Upper lobe of left lung (tissue), 6 donors: ENCODE results near the gene JARID2. TPM values are rescaled to one million over a fixed set of nuclear protein-coding genes. Genes with fewer than 3 reads are reported as not detected.

Experiments
- ATAC-seq, 2 donors: fragments of 200-7000 bp; cut with Tn5 transposase; one replicate each; pipeline ENCODE4 v1.9.1; 2022; ENCODE audit warnings: mild to moderate bottlenecking in 2 of 2, moderate library complexity in 2 of 2; ENCODE audit not compliant: low FRiP score in 2 of 2
- DNase-seq, 2 donors: peaks; one replicate each; pipeline ENCODE4 v3.0.0-alpha.2; 2019 to 2020
- H3K27ac ChIP-seq, 4 donors: fragments of 200-600 bp; sonication (generic); one replicate each; pipeline ENCODE4 v1.5.1; 2016 to 2019
- H3K27me3 ChIP-seq, 4 donors: fragments of 200-600 bp; sonication (generic); one replicate each; pipeline ENCODE4 v1.5.1; 2017 to 2019
- H3K36me3 ChIP-seq, 4 donors: fragments of 200-600 bp; sonication (generic); one replicate each; pipeline ENCODE4 v1.5.1; 2016 to 2019
- H3K4me1 ChIP-seq, 4 donors: fragments of 200-600 bp; sonication (generic); one replicate each; pipeline ENCODE4 v1.5.1; 2018 to 2019
- H3K4me3 ChIP-seq, 4 donors: fragments of 200-600 bp; sonication (generic); one replicate each; pipeline ENCODE4 v1.5.1; 2017 to 2019; ENCODE audit warnings: mild to moderate bottlenecking in 2 of 4, moderate library complexity in 1 of 4
- H3K9me3 ChIP-seq, 4 donors: fragments of 200-600 bp; sonication (generic); one replicate each; pipeline ENCODE4 v1.5.1; 2018 to 2019
- CTCF ChIP-seq, 6 experiments: fragments of 450-650 bp in 4 of 6; fragments of 200-600 bp in 2 of 6; sonication (generic) in 2 of 6; IDR thresholded peaks; one replicate each; pipeline ENCODE4 v1.5.1; 2016 to 2019; ENCODE audit warnings: antibody characterized with exemption in 6 of 6
- EP300 ChIP-seq, 4 donors: sonication (generic); formaldehyde crosslinking; IDR thresholded peaks; one replicate each; pipeline ENCODE4 v1.5.1; 2017; ENCODE audit warnings: antibody characterized with exemption in 4 of 4, control low read depth in 2 of 4
- POLR2A ChIP-seq, 4 donors: fragments of 450-650 bp; IDR thresholded peaks; one replicate each; pipeline ENCODE4 v1.5.1; 2016 to 2017; ENCODE audit warnings: antibody characterized with exemption in 4 of 4, mild to moderate bottlenecking in 2 of 4
- POLR2AphosphoS5 ChIP-seq, 2 donors: sonication (generic); formaldehyde crosslinking; IDR thresholded peaks; one replicate each; pipeline ENCODE4 v1.5.1; 2017; ENCODE audit warnings: antibody characterized with exemption in 2 of 2
- WGBS, 2 donors: methylation state at CpG; one replicate each; pipeline ENCODE4 v1.1.5; 2017 to 2018; 5-methylcytosine and 5-hydroxymethylcytosine counted together
- total RNA-seq, 6 donors: library from RNA; depleted of rRNA in 4 of 6; stranded (reverse); fragments of >200 nt in 4 of 6; gene quantifications; one replicate each; pipeline versions ENCODE4 v1.1.0 to v1.2.1, GENCODE V29; 2016 to 2021
- donor health status: DM: no; HTN: no; CAD: no; lungs with moderate emphysema.
- donor health status: DM: no; HTN: yes; CAD: no; lungs with severe emphysema.

Gene JARID2
- total RNA-seq, 6 donors from 2014 or later, result 9.6 to 37.7 (median 16.4) TPM

- no peak overlapping the region for H3K4me3 ChIP-seq
- TF ChIP-seq POLR2AphosphoS5 (IDR thresholded peaks at IDR 0.05), result no peak
- TF ChIP-seq EP300 (IDR thresholded peaks at IDR 0.05), result no peak
- no peak for TF ChIP-seq CTCF (IDR thresholded peaks at IDR 0.05)
- no peak for TF ChIP-seq POLR2A (IDR thresholded peaks at IDR 0.05)
- ATAC-seq (no peak), DNase-seq (no peak)
- whole genome bisulfite sequencing, 2 donors, result 92 to 95% methylated on average over 1 of the region's 1 CpG
- no peaks in the 10 kb centered on the region for H3K36me3 ChIP-seq
- peaks cover 29 to 51% (median 34%) of the 10 kb centered on the region in 4 donors for H3K4me1 ChIP-seq
- no peaks in the 10 kb centered on the region for H3K9me3 ChIP-seq
- H3K27me3 ChIP-seq, result no peaks in the 10 kb centered on the region
- no peak overlapping the region for H3K27ac ChIP-seq
These were observed 26.7 kb downstream of the JARID2 start for GRCh38 chr6:15272562-15272961.

- 51 to 89% methylated on average over 1 to 2 of the region's 2 CpGs for WGBS, 2 donors
- no peaks in the 10 kb centered on the region for H3K27me3 ChIP-seq
- H3K27ac ChIP-seq, result peak overlapping the region in 1 of 4 donors; percentile 40
- H3K4me3 ChIP-seq, result no peak overlapping the region
- no peak for TF ChIP-seq POLR2A (IDR thresholded peaks at IDR 0.05)
- peak in 2 of 6 experiments; percentile 30 to 46 for TF ChIP-seq CTCF (IDR thresholded peaks at IDR 0.05)
- DNase-seq (no peak), ATAC-seq (no peak)
- no peaks in the 10 kb centered on the region for H3K9me3 ChIP-seq
- H3K4me1 ChIP-seq, result peaks cover 20 to 37% (median 24%) of the 10 kb centered on the region in 4 donors
- H3K36me3 ChIP-seq, result no peaks in the 10 kb centered on the region
These were observed 29.0 kb downstream of the JARID2 start for GRCh38 chr6:15274692-15275387.

GRCh38 chr6:15276036-15276985 lies 30.4 kb downstream of the JARID2 start:
- H3K27me3 ChIP-seq, result no peaks in the 10 kb centered on the region
- DNase-seq (no peak), ATAC-seq (no peak)
- no peaks in the 10 kb centered on the region for H3K36me3 ChIP-seq
- no peaks in the 10 kb centered on the region for H3K9me3 ChIP-seq
- TF ChIP-seq POLR2A (IDR thresholded peaks at IDR 0.05), result no peak
- no peak for TF ChIP-seq POLR2AphosphoS5 (IDR thresholded peaks at IDR 0.05)
- no peak for TF ChIP-seq EP300 (IDR thresholded peaks at IDR 0.05)
- TF ChIP-seq CTCF (IDR thresholded peaks at IDR 0.05), result no peak
- 70 to 87% methylated on average over 7 of the region's 7 CpGs for WGBS, 2 donors
- H3K27ac ChIP-seq, result no peak overlapping the region
- H3K4me1 ChIP-seq, result peaks cover 32 to 52% (median 35%) of the 10 kb centered on the region in 4 donors
- no peak overlapping the region for H3K4me3 ChIP-seq

- 63 to 71% methylated on average over 5 of the region's 5 CpGs for WGBS, 2 donors
- no peak overlapping the region for H3K4me3 ChIP-seq
- TF ChIP-seq POLR2A (IDR thresholded peaks at IDR 0.05) (no peak), POLR2AphosphoS5 (IDR thresholded peaks at IDR 0.05) (no peak)
- ATAC-seq, result no peak
- H3K27ac ChIP-seq, result no peak overlapping the region
- H3K4me1 ChIP-seq, result peaks cover 32 to 59% (median 40%) of the 10 kb centered on the region in 4 donors
- no peaks in the 10 kb centered on the region for H3K27me3 ChIP-seq
- no peaks in the 10 kb centered on the region for H3K36me3 ChIP-seq
- DNase-seq, result no peak
- H3K9me3 ChIP-seq, result no peaks in the 10 kb centered on the region
These were observed 33.3 kb downstream of the JARID2 start for GRCh38 chr6:15279047-15279661.

- peak overlapping the region in 1 of 4 donors; percentile 30 for H3K27ac ChIP-seq
- no peak overlapping the region for H3K4me3 ChIP-seq
- no peak for ATAC-seq
- TF ChIP-seq EP300 (IDR thresholded peaks at IDR 0.05), result no peak
- no peak for TF ChIP-seq POLR2AphosphoS5 (IDR thresholded peaks at IDR 0.05)
- H3K36me3 ChIP-seq, result no peaks in the 10 kb centered on the region
- DNase-seq, result no peak
- H3K9me3 ChIP-seq, result no peaks in the 10 kb centered on the region
- peaks cover 27 to 57% (median 39%) of the 10 kb centered on the region in 4 donors for H3K4me1 ChIP-seq
- H3K27me3 ChIP-seq, result no peaks in the 10 kb centered on the region
- 25 to 39% methylated on average over 6 of the region's 6 CpGs for WGBS, 2 donors
These were observed 34.2 kb downstream of the JARID2 start for GRCh38 chr6:15280028-15280427.
